ENCODE data around the gene UBN2.
"Not testable (repeated sequence)": the region's sequence is repeated elsewhere in the genome, so short reads cannot be mapped to it uniquely, and the experiment has no call there.

UBN2 gene

GRCh38 chr7:139321071-139321745 lies 90.2 kb downstream of the UBN2 start:
- H3F3A ChIP-seq (ENCODE audit: insufficient read depth): no peaks in the 10 kb centered on the region
- no peak overlapping the region for H3K4me2 ChIP-seq (ENCODE audit: low read depth, low read length, poor library complexity, severe bottlenecking)
- no peaks in the 10 kb centered on the region for H4K20me1 ChIP-seq (ENCODE audit: low read depth, low read length)
- H3K4me3 ChIP-seq (ENCODE audit: insufficient read depth, low read length, poor library complexity, severe bottlenecking): no peak overlapping the region
- no peaks in the 10 kb centered on the region for H3K9me2 ChIP-seq (replicated peaks; ENCODE audit: insufficient read depth, low read length)
- no peak overlapping the region for H3K9ac ChIP-seq (ENCODE audit: low read length)
- H3K79me2 ChIP-seq (ENCODE audit: insufficient read depth, low read length): no peaks in the 10 kb centered on the region
- H3K36me3 ChIP-seq (ENCODE audit: low read length): no peaks in the 10 kb centered on the region
- no peaks in the 10 kb centered on the region for H3K9me3 ChIP-seq (ENCODE audit: insufficient read depth, low read length)
- no peak overlapping the region for H3K27ac ChIP-seq (ENCODE audit: low read depth, low read length)
- no peak for TF ChIP-seq EZH2phosphoT487 (conservative IDR thresholded peaks at IDR 0.05; ENCODE audit: low read length)
- TF ChIP-seq, protein P1, sequence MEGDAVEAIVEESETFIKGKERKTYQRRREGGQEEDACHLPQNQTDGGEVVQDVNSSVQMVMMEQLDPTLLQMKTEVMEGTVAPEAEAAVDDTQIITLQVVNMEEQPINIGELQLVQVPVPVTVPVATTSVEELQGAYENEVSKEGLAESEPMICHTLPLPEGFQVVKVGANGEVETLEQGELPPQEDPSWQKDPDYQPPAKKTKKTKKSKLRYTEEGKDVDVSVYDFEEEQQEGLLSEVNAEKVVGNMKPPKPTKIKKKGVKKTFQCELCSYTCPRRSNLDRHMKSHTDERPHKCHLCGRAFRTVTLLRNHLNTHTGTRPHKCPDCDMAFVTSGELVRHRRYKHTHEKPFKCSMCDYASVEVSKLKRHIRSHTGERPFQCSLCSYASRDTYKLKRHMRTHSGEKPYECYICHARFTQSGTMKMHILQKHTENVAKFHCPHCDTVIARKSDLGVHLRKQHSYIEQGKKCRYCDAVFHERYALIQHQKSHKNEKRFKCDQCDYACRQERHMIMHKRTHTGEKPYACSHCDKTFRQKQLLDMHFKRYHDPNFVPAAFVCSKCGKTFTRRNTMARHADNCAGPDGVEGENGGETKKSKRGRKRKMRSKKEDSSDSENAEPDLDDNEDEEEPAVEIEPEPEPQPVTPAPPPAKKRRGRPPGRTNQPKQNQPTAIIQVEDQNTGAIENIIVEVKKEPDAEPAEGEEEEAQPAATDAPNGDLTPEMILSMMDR (IDR thresholded peaks at IDR 0.05; ENCODE audit: insufficient read depth, low read length, poor library complexity, severe bottlenecking): no peak
- no peaks in the 10 kb centered on the region for H3K27me3 ChIP-seq (ENCODE audit: low read length)
- H2AFZ ChIP-seq (ENCODE audit: low read depth, low read length, severe bottlenecking): no peak overlapping the region

DNA sequence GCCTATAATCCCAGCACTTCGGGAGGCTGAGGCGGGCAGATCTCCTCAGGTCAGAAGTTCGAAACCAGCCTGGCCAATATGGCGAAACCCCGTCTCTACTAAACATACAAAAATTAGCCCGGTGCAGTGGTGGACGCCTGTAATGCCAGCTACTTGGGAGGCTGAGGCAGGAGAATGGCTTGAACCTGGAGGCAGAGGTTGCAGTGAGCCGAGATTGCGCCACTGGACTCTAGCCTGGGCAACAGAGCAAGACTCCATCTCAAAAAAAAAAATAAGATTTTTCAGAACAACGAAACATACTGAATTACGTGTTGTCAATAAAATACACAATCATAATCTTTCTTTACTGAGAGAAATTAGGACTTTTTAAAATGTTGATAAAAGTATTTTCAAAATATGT lies 93.7 kb downstream of the UBN2 start:
- H3F3A ChIP-seq (ENCODE audit: insufficient read depth); H3K27ac ChIP-seq (ENCODE audit: low read depth, low read length); H2AFZ ChIP-seq (ENCODE audit: low read depth, low read length, severe bottlenecking); H3K36me3 ChIP-seq (ENCODE audit: low read length); H3K27me3 ChIP-seq (ENCODE audit: low read length); H4K20me1 ChIP-seq (ENCODE audit: low read depth, low read length); H3K79me2 ChIP-seq (ENCODE audit: insufficient read depth, low read length); H3K4me3 ChIP-seq (ENCODE audit: insufficient read depth, low read length, poor library complexity, severe bottlenecking); H3K9ac ChIP-seq (ENCODE audit: low read length); H3K4me2 ChIP-seq (ENCODE audit: low read depth, low read length, poor library complexity, severe bottlenecking); H3K9me3 ChIP-seq (ENCODE audit: insufficient read depth, low read length); H3K9me2 ChIP-seq (replicated peaks; ENCODE audit: insufficient read depth, low read length): not testable (repeated sequence)

DNA sequence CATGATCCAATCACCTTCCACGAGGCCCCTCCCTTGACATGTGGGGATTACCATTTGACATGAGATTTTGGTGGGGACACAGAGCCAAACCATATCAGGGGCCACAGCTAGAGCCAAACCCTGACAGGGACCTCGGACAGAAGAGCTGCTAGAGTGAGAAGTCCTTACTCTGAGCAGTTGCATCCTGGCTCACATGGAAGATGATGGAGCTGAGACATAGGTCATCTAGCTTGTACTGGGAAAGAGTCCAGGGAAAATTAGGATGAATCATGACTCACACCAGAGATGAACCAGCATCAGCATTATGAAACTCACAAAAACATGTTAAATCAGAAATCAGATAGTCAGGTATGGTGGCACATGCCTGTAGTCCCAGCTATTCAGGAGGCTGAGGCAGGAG lies 97.3 kb downstream of the UBN2 start:
- no peaks in the 10 kb centered on the region for H4K20me1 ChIP-seq (ENCODE audit: low read depth, low read length)
- H3F3A ChIP-seq (ENCODE audit: insufficient read depth): no peaks in the 10 kb centered on the region
- no peak overlapping the region for H3K9ac ChIP-seq (ENCODE audit: low read length)
- TF ChIP-seq EZH2phosphoT487 (conservative IDR thresholded peaks at IDR 0.05; ENCODE audit: low read length): no peak
- TF ChIP-seq, protein P1 (IDR thresholded peaks at IDR 0.05; ENCODE audit: insufficient read depth, low read length, poor library complexity, severe bottlenecking): no peak
- H3K9me2 ChIP-seq (replicated peaks; ENCODE audit: insufficient read depth, low read length): no peaks in the 10 kb centered on the region
- no peaks in the 10 kb centered on the region for H3K27me3 ChIP-seq (ENCODE audit: low read length)
- H3K27ac ChIP-seq (ENCODE audit: low read depth, low read length): no peak overlapping the region
- no peak overlapping the region for H2AFZ ChIP-seq (ENCODE audit: low read depth, low read length, severe bottlenecking)
- H3K36me3 ChIP-seq (ENCODE audit: low read length): no peaks in the 10 kb centered on the region
- no peak overlapping the region for H3K4me3 ChIP-seq (ENCODE audit: insufficient read depth, low read length, poor library complexity, severe bottlenecking)
- H3K79me2 ChIP-seq (ENCODE audit: insufficient read depth, low read length): no peaks in the 10 kb centered on the region
- H3K9me3 ChIP-seq (ENCODE audit: insufficient read depth, low read length): no peaks in the 10 kb centered on the region
- H3K4me2 ChIP-seq (ENCODE audit: low read depth, low read length, poor library complexity, severe bottlenecking): no peak overlapping the region

DNA sequence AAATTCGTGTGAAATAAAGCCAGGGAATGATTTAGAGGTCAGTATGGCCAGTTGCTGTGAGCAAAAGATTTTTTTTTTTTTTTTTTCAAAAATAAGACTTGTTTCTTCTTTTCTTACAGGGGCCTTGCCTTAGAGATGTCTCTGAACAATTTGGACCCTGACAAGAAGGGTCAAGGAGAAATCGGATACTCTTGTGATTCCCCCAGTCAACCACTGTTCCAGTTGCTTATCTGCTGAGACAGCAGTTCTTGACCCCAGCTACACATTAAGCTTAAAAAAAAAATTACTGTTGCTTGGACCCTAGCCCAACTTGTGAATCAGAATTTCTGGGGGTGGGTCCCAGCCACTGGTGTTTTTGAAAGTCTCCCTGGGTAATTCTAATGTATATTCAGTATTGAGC lies 98.1 kb downstream of the UBN2 start:
- no peak overlapping the region for H2AFZ ChIP-seq (ENCODE audit: low read depth, low read length, severe bottlenecking)
- H3K79me2 ChIP-seq (ENCODE audit: insufficient read depth, low read length): no peaks in the 10 kb centered on the region
- no peaks in the 10 kb centered on the region for H3K36me3 ChIP-seq (ENCODE audit: low read length)
- TF ChIP-seq EZH2phosphoT487 (conservative IDR thresholded peaks at IDR 0.05; ENCODE audit: low read length): no peak
- TF ChIP-seq, protein P1 (IDR thresholded peaks at IDR 0.05; ENCODE audit: insufficient read depth, low read length, poor library complexity, severe bottlenecking): no peak
- no peak overlapping the region for H3K27ac ChIP-seq (ENCODE audit: low read depth, low read length)
- no peaks in the 10 kb centered on the region for H3K27me3 ChIP-seq (ENCODE audit: low read length)
- no peak overlapping the region for H3K4me3 ChIP-seq (ENCODE audit: insufficient read depth, low read length, poor library complexity, severe bottlenecking)
- H3F3A ChIP-seq (ENCODE audit: insufficient read depth): no peaks in the 10 kb centered on the region
- H4K20me1 ChIP-seq (ENCODE audit: low read depth, low read length): no peaks in the 10 kb centered on the region
- no peaks in the 10 kb centered on the region for H3K9me2 ChIP-seq (replicated peaks; ENCODE audit: insufficient read depth, low read length)
- H3K4me2 ChIP-seq (ENCODE audit: low read depth, low read length, poor library complexity, severe bottlenecking): no peak overlapping the region
- H3K9me3 ChIP-seq (ENCODE audit: insufficient read depth, low read length): no peaks in the 10 kb centered on the region
- no peak overlapping the region for H3K9ac ChIP-seq (ENCODE audit: low read length)

Measured in SU-DHL-6 (cell line).